Ovary (tissue), 3 donors: ENCODE data around the gene RHBDF1.

ENCODE experiments used
- CTCF ChIP-seq, 3 donors: fragments of 450-650 bp in 2 of 3; fragments of 200-600 bp in 1 of 3; IDR thresholded peaks; one replicate each; pipeline versions ENCODE4 v1.5.1 to v1.8.0; 2016 to 2022; ENCODE audit warnings: antibody characterized with exemption in 3 of 3, mild to moderate bottlenecking in 1 of 3
- EP300 ChIP-seq: sonication (generic); formaldehyde crosslinking; IDR thresholded peaks from one replicate; pipeline ENCODE4 v1.6.1; 2017; ENCODE audit warnings: antibody characterized with exemption
- POLR2A ChIP-seq: fragments of 450-650 bp; IDR thresholded peaks from one replicate; pipeline ENCODE4 v1.6.1; 2017; ENCODE audit warnings: antibody characterized with exemption, mild to moderate bottlenecking, moderate library complexity
- donor health status: DM: no; HTN: no; CAD: no.

- TF ChIP-seq POLR2A (no peak), CTCF (IDR thresholded peaks at IDR 0.05) (no peak), EP300 (no peak)
These were observed 12.4 kb upstream of the RHBDF1 start for GRCh38 chr16:84718-85406.
